ENCODE measurements around the gene TBC1D3.
"Not testable (repeated sequence)": the region's sequence is repeated elsewhere in the genome, so short reads cannot be mapped to it uniquely, and the experiment has no call there.

Gene TBC1D3

DNA sequence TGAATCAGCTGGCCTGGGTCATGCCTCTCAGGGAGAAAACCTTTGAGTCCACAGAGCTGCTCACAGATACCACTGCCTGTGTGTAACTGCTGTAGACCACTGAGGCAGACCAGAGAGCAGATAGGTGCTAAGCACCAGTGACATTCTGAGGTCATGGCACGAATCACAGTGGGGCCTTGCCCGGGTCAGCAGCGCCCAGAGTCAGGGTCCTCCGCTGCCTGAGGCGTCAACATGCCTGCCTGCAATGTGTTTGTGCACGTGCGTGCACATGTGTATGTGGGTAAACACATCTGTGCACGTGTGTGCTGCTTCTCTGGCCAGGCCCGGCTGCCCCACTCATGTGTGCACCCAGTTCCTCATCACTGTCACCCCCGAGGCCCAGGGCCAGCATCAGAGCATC is at the start of gene TBC1D3:
Gene TBC1D3, minus strand, starts transcription at position 101 of the 400 bp plus-strand sequence. CDS start 1,526 bp downstream, outside the sequence.
- DNase-seq, result not testable (repeated sequence)

DNA sequence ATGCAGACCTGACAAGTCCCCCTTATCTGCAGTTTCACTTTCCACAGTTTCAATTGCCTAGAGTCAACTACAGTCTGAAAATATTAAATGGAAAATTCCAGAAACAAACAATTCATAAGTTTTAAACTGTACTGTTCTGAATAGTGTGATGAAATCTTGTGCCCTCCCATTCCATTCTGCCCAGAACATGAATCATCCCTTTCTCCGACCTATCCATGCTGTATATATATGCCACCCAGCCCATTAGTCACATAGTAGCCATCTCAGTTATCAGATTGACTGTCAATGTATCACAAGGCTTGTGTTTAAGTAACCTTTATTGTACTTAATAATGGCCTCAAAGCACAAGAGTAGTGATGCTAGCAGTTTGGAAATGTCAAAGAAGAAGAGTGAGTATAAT is 40.4 kb upstream of the TBC1D3 start:
- DNase-seq, result not testable (repeated sequence)

DNA sequence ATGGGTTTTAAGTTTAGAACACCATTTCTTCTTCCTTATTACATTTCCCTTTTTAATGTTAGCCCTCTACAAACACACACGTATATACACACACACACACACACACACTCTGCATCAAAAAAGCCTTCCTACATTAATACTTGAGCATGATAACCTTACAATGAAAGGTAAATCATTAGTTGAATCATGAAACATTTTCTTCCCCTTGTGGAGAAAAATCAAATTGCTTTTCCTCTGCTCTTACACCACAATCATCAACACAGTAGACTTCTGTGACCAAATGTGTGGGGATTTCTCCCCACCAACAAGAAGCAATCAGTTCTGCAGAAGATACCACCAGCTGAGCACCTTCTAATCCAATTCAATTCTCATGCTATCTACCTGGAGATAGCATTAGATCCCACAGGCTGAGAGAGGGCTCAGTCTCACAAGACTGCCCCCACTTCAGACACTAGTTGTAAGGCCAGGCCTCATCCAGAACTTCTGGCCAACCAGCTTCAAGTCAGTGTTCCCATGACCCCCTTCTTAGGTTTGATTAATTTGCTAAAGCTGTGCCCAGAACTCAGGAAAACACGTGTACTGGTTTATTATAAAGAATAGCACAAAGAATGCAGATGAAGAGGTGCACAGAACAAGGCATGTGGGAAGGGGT is 33.6 kb upstream of the TBC1D3 start:
- DNase-seq, result not testable (repeated sequence)

DNA sequence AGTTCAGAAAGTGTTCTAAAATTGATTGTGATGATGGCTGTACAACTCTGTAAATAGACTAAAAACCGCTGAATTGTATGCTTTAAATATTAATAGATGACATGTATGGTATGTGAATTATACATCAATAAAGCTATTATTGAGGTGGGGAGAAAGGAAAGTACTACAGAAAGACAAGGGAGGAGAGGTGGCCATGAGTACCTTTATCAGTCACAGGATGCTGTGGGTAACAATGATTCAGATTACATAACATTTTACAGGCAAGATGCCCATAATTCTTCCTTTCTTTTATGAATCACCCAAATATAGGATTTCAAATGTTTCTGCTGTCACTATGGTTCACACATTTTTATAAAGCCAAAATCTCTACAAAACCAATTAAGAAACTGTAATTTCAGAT is 28.5 kb upstream of the TBC1D3 start:
- not testable (repeated sequence) for DNase-seq

DNA sequence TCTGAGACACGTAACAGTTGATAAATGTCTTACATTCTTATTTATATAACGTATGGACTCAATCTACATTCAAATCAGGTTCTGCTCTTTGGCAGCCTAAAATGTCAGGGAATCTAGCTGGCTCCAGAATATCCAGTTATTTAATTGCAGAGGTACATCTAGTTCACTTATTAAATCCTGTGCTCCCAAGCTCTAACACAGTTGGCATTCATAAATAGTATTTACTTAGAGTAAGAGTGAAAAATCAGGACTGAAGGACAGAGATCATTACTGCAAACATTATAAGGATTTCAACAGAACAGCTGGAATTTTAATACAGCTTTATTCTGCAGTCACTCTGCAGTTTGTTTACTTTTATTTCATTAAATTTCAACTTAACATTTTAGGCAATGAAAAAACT is 7.9 kb upstream of the TBC1D3 start:
- not testable (repeated sequence) for DNase-seq

DNA sequence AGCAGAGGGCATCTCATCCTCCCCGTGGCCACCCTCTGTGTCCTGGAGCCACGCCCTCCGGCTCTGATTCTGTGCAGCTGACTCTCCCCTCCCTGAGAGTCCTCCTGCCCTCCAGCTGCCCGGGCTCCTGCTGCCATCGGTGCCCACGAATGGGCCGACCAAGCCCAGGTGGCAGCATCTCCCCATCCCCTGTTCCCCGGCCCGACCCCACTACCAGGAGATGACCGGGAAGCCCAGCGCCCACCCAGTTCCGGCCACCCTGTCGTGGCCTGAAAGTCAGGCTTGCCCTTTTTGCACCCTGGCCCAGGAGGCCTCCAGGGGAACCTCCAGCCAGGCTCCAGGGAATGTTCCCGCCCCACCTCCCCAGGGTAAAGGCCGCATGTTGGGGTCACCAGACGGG is 57.5 kb downstream of the TBC1D3 start:
- DNase-seq, result not testable (repeated sequence)
